GM12873 (cell line): Measurements from ENCODE around the gene GXYLT2.

Experiments
- TF ChIP-seq, protein P1 (sequence below): IDR thresholded peaks from 2 replicates; pipeline ENCODE4 v1.5.1; 2012; ENCODE audit warnings: low read depth, mild to moderate bottlenecking, moderate library complexity, low read length, control low read depth; ENCODE audit not compliant: insufficient read depth; ENCODE audit errors: missing control alignments

Gene GXYLT2

DNA sequence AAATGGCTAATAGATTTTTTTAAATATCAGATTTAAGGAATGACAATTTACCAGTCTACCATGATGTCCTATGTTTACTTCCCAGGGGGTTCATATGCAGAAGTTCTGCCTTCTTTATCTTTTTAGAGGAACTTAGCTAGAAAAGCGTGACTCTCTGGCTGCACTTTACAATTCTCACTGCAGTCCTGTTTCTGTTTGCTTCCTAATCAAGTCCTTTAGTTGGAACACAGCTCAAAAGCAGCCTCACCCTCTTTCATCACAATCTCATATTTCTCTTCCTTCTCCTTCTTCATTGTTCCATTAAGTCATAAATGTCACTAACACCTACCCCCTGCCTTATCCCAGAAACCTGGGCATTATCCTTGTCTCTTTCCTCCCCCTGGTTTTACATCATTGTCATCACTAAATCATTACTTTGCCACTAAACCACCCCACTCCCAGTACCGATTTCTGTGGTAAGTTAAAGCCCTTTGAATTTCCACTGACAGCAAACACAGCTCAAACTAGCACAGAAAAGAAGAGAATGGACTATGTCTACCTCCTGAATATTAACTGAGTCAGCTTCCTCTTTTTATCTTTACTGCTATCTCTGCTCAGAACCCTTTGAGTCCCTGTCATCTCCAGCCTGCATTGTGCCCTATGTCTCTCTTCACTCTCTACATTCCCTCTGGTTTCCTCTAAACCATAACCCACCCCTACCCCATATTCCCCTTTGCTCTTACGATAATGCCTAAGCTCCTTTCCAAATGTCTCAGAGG is 94.9 kb downstream of the GXYLT2 start:
- TF ChIP-seq, protein P1, sequence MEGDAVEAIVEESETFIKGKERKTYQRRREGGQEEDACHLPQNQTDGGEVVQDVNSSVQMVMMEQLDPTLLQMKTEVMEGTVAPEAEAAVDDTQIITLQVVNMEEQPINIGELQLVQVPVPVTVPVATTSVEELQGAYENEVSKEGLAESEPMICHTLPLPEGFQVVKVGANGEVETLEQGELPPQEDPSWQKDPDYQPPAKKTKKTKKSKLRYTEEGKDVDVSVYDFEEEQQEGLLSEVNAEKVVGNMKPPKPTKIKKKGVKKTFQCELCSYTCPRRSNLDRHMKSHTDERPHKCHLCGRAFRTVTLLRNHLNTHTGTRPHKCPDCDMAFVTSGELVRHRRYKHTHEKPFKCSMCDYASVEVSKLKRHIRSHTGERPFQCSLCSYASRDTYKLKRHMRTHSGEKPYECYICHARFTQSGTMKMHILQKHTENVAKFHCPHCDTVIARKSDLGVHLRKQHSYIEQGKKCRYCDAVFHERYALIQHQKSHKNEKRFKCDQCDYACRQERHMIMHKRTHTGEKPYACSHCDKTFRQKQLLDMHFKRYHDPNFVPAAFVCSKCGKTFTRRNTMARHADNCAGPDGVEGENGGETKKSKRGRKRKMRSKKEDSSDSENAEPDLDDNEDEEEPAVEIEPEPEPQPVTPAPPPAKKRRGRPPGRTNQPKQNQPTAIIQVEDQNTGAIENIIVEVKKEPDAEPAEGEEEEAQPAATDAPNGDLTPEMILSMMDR = no peak

DNA sequence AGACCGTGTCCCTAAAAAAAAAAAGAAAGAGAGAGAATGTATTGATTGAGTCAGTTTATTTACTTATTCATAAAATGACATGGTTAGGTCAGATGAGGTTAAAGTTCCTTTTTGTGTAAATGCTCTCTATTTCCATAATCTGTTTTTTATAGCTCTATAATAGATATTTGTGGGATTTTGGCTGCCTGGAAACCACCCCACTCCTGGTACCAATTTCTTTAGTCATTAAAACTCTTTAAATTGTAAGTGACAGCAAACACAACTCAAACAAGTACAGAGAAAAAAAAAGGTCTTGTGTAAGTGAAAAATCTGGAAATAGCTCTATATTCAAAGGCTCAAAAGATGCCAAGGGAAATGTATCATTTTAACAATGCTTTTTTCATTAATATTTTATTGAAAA is 97.7 kb downstream of the GXYLT2 start:
- TF ChIP-seq, protein P1 = no peak

DNA sequence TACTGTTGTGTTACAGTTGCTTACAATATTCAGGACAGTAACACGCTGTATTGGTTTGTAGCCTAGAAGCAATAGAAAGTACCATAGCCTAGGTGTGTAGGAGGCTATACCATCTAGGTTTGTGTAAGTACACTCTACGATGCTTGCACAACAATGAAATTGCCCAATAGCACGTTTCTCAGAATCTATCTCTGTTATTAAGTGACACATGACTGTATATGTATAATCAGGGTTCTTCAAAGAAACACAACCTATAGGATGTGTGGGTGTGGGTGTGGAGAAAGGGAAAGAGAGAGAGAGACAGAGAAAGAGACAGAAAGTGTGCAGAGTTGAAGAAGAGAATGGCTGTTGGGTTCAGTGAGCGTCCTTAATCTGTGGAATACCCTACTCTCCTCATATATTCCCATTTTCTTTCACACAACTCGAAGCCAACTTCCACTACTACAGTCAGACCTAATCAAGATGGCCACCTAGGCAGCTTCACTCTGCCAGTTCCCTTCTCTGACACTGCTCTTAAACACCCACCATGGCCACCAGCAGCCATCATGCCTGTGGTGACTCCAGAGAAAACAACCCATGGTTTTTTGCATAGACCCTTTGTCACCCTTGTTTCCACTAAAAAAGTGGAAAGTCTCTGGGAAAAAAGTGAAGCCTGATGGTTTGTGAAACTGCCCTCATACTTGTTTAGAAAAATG is 103.0 kb downstream of the GXYLT2 start:
- TF ChIP-seq, protein P1 = no peak

DNA sequence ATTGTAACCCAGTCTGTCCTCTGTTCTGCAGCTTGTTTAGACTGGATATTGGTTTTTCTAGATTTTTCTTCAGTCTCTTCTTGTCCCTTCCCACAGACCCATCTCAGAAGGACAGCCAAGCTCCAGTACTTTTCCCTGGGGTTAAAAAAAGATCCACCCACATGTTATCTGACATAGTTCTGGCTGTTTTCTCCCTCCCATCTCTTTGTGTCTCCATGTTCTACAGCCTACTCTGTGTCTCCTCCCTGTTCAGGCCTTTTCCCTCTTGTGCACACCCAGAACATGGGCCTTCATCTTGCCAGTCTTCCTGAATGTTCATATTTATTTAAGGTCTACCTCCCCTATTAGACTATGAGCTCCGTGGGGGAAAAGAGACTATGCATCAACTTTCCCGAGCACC is 103.7 kb downstream of the GXYLT2 start:
- TF ChIP-seq, protein P1 = no peak

DNA sequence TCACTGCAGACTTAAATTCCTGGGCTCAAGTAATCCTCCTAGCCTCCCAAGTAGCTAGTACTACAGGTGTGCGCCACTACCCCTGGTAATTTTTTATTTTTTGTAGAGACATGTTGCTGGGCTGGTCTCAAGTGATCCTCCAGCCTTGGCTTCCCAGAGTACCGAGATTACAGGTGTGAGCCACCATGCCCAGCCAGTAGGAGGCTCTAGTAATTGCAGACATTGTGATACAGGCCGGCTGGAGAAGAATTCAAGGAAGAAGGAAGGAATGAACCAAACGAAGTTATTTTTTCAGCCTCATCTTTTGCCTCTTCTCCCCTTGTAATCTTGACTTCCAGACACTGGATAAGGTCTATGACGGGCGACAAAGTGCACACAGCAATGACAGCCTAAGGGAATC is 105.5 kb downstream of the GXYLT2 start:
- TF ChIP-seq, protein P1 = peak; percentile 11

DNA sequence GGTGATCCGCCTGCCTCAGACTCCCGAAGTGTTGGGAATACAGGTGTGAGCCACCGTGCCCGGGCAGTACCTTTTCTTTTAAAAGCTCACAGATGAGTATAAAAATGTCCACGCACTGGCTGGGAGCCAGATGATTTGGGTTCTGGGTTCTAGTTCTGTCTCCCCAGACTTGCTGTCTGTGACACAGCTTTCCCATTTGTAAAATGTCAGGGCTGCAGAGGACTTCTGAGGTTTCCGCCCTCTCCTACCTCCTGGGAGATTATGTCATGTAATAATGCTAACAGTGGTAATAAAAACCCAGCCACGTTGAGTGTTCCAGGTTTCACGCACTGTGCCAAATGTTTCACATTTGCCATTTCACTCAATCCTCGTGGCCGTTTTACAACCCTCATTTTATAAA is 107.5 kb downstream of the GXYLT2 start:
- TF ChIP-seq, protein P1 = no peak

DNA sequence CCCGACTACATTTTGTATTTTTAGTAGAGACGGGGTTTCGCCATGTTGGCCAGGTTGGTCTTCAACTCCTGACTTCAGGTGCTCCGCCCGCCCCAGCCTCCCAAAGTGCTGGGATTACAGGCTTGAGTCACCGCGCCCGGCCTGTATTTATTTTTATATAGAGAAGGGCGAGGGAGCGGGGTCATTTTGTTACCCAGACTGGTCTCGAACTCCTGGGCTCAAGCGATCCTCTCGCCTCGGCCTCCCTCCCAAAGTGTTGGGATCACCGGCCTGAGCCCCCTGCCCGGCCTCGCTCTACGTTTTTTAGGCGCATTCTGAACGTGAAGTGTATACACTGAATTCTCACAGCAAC is 108.3 kb downstream of the GXYLT2 start:
- TF ChIP-seq, protein P1 = no peak
